OCI-LY1 (cell line): ENCODE results near the gene GHRL.

Experiments
- H2AFZ ChIP-seq: fragments of 200-600 bp; sonication (generic), shearing (Covaris generic); 2 replicates; pipeline ENCODE4 v1.6.0; 2014; ENCODE audit warnings: antibody characterized with exemption, mild to moderate bottlenecking, low read length
- H3F3A ChIP-seq: fragments of 200-600 bp; sonication (generic), shearing (Covaris generic); 2 replicates; pipeline ENCODE4 v1.6.0; 2014; ENCODE audit warnings: mild to moderate bottlenecking, antibody characterized with exemption, low read length, moderate library complexity; ENCODE audit not compliant: insufficient read depth
- H3K27ac ChIP-seq: fragments of 200-600 bp; sonication (generic); 2 replicates; pipeline ENCODE4 v1.5.1; 2014; ENCODE audit warnings: low read length, mixed run types, mild to moderate bottlenecking, low read depth; ENCODE audit not compliant: poor library complexity, severe bottlenecking
- H3K27me3 ChIP-seq: fragments of 200-600 bp; sonication (generic); 2 replicates; pipeline ENCODE4 v1.6.0; 2014; ENCODE audit warnings: antibody characterized with exemption, mild to moderate bottlenecking, low read length, moderate library complexity; ENCODE audit not compliant: insufficient read depth
- H3K36me3 ChIP-seq: fragments of 200-600 bp; sonication (generic); 2 replicates; pipeline ENCODE4 v1.6.1; 2014; ENCODE audit warnings: mild to moderate bottlenecking, antibody characterized with exemption, low read length, moderate library complexity, mixed read lengths; ENCODE audit not compliant: insufficient read depth
- H3K4me1 ChIP-seq: fragments of 200-600 bp; sonication (generic); 2 replicates; pipeline ENCODE4 v1.5.1; 2014; ENCODE audit warnings: mild to moderate bottlenecking, low read length, moderate library complexity; ENCODE audit not compliant: insufficient read depth, severe bottlenecking
- H3K4me2 ChIP-seq: fragments of 200-600 bp; sonication (generic), shearing (Covaris generic); 2 replicates; pipeline ENCODE4 v1.6.1; 2014; ENCODE audit warnings: low read length
- H3K4me3 ChIP-seq: fragments of 200-600 bp; sonication (generic); 2 replicates; pipeline ENCODE4 v1.5.1; 2014; ENCODE audit warnings: low read length, low read depth, mild to moderate bottlenecking, mixed read lengths; ENCODE audit not compliant: poor library complexity, severe bottlenecking
- H3K79me2 ChIP-seq: fragments of 200-600 bp; shearing (Covaris generic); 2 replicates; pipeline ENCODE4 v1.6.1; 2016; ENCODE audit warnings: mixed run types, low read length, mixed read lengths; ENCODE audit not compliant: insufficient read depth
- H3K9ac ChIP-seq: fragments of 200-600 bp; sonication (generic), shearing (Covaris generic); 2 replicates; pipeline ENCODE4 v1.6.1; 2014; ENCODE audit warnings: mild to moderate bottlenecking, low read length, mixed read lengths
- H3K9me2 ChIP-seq: fragments of 200-600 bp; sonication (generic), shearing (Covaris generic); 2 replicates; pipeline ENCODE4 v1.6.1; 2014; ENCODE audit warnings: low read depth, mild to moderate bottlenecking, low read length, mixed read lengths
- H3K9me3 ChIP-seq: fragments of 200-600 bp; shearing (Covaris generic); 2 replicates; pipeline ENCODE4 v1.6.1; 2014; ENCODE audit warnings: low read length, mixed read lengths
- H4K20me1 ChIP-seq: fragments of 200-600 bp; sonication (generic), shearing (Covaris generic); 2 replicates; pipeline ENCODE4 v1.6.0; 2016; ENCODE audit warnings: mild to moderate bottlenecking, low read length; ENCODE audit not compliant: insufficient read depth
- EZH2 ChIP-seq: fragments of 200-600 bp; sonication (generic), shearing (Covaris generic); IDR thresholded peaks from 2 replicates; pipeline ENCODE4 v1.8.0; 2017; ENCODE audit warnings: borderline replicate concordance, mixed run types, mild to moderate bottlenecking, antibody characterized with exemption, low read length, moderate library complexity, mixed read lengths
- TF ChIP-seq, protein P1 (sequence below): fragments of 200-600 bp; sonication (generic), shearing (Covaris generic); IDR thresholded peaks from 2 replicates; pipeline ENCODE4 v1.5.1; 2017; ENCODE audit warnings: mild to moderate bottlenecking, antibody characterized with exemption, low read length, moderate library complexity, mixed read lengths

The GHRL gene

DNA sequence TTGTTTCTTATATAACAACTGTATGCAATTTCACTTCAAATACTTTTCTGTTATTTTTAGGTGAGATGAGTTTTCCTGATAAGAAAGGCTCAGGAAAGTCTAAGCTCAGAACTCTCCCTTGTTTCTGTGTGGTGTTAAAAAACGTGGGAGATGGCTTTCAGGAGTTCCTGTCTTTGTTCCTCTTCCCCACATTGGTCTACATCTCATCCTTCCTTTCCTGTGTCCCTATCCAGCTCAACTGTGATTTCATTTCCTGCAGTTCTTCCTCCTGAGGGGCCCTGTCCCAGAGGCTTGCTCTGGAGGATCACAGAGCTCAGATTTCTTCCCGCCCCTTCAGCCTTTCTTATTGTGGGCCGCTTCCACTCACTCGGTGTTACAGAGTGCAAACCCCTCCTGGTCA, 17.0 kb upstream of the GHRL start:
- Histone ChIP-seq H3K27me3 (no peaks in the 10 kb centered on the region), H3K9me2 (no peaks in the 10 kb centered on the region), H3F3A (no peaks in the 10 kb centered on the region; the same call in 1 of the 2 replicates), H3K27ac (no peak overlapping the region), H3K9me3 (no peaks in the 10 kb centered on the region), H3K4me2 (no peak overlapping the region), H3K79me2 (no peaks in the 10 kb centered on the region), H3K4me1 (no peaks in the 10 kb centered on the region), H3K4me3 (no peak overlapping the region), H4K20me1 (no peaks in the 10 kb centered on the region), H3K36me3 (peaks cover 92% of the 10 kb centered on the region), H3K9ac (no peak overlapping the region), H2AFZ (no peak overlapping the region)
- TF ChIP-seq, protein P1, sequence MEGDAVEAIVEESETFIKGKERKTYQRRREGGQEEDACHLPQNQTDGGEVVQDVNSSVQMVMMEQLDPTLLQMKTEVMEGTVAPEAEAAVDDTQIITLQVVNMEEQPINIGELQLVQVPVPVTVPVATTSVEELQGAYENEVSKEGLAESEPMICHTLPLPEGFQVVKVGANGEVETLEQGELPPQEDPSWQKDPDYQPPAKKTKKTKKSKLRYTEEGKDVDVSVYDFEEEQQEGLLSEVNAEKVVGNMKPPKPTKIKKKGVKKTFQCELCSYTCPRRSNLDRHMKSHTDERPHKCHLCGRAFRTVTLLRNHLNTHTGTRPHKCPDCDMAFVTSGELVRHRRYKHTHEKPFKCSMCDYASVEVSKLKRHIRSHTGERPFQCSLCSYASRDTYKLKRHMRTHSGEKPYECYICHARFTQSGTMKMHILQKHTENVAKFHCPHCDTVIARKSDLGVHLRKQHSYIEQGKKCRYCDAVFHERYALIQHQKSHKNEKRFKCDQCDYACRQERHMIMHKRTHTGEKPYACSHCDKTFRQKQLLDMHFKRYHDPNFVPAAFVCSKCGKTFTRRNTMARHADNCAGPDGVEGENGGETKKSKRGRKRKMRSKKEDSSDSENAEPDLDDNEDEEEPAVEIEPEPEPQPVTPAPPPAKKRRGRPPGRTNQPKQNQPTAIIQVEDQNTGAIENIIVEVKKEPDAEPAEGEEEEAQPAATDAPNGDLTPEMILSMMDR: no peak
- TF ChIP-seq EZH2: no peak

DNA sequence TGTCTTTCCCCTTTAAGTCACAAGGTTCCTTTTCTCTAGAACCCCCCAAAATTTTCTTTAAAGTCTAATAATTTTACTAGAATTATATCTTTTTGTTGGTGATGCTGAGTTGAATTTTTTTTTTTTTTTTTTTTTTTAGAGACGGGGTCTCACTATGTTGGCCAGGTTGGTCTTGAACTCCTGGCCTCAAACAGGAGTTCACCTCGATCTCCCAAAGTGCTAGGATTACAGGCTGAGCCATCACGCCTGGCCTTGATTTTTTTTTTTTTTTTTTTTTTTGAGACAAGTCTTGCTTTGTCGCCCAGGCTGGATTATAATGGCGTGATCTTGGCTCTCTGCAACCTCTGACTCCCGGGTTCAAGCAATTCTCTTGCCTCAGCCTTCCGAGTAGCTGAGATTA, 15.9 kb upstream of the GHRL start:
- H3K36me3 ChIP-seq: peaks cover 92% of the 10 kb centered on the region
- H3K79me2 ChIP-seq: no peaks in the 10 kb centered on the region

GRCh38 chr3:10306156-10306555, 13.4 kb upstream of the GHRL start:
- H3K27me3 ChIP-seq: no peaks in the 10 kb centered on the region
- H3F3A ChIP-seq: no peaks in the 10 kb centered on the region; the same call in 1 of the 2 replicates
- no peak overlapping the region for H2AFZ ChIP-seq
- no peak for TF ChIP-seq EZH2
- TF ChIP-seq, protein P1: no peak
- no peaks in the 10 kb centered on the region for H3K9me3 ChIP-seq
- H3K79me2 ChIP-seq: no peaks in the 10 kb centered on the region
- H3K9ac ChIP-seq: no peak overlapping the region
- H3K9me2 ChIP-seq: no peaks in the 10 kb centered on the region
- H3K4me3 ChIP-seq: no peak overlapping the region
- H3K4me2 ChIP-seq: no peak overlapping the region
- H3K36me3 ChIP-seq: peaks cover 92% of the 10 kb centered on the region
- no peak overlapping the region for H3K27ac ChIP-seq
- no peaks in the 10 kb centered on the region for H4K20me1 ChIP-seq
- H3K4me1 ChIP-seq: no peaks in the 10 kb centered on the region

More for the DNA sequence above, 15.9 kb upstream of the GHRL start:
- no peak for TF ChIP-seq EZH2
- TF ChIP-seq, protein P1: no peak
- Histone ChIP-seq H3K4me1 (no peaks in the 10 kb centered on the region), H3K9me3 (no peaks in the 10 kb centered on the region), H3K9me2 (no peaks in the 10 kb centered on the region), H3K4me2 (no peak overlapping the region), H4K20me1 (no peaks in the 10 kb centered on the region), H3K27ac (no peak overlapping the region), H2AFZ (no peak overlapping the region), H3K9ac (no peak overlapping the region), H3K4me3 (no peak overlapping the region), H3F3A (no peaks in the 10 kb centered on the region; the same call in 1 of the 2 replicates), H3K27me3 (no peaks in the 10 kb centered on the region)
